AML-193 (cell line): ENCODE data around the gene SPTBN1.

Source experiments
- DNase-seq, 2 experiments: peaks; one replicate each; lab custom pipeline; 2025; lab: John Stamatoyannopoulos, UW

SPTBN1 gene

GRCh38 chr2:54653572-54654204, 197.6 kb downstream of the SPTBN1 start:
- DNase-seq: no peak

GRCh38 chr2:54655046-54655809, 199.1 kb downstream of the SPTBN1 start:
- DNase-seq: no peak

GRCh38 chr2:54656863-54657262, 200.7 kb downstream of the SPTBN1 start:
- DNase-seq: no peak

GRCh38 chr2:54657664-54658083, 201.5 kb downstream of the SPTBN1 start:
- peak; percentile 17 to 39 for DNase-seq

- no peak for DNase-seq
These were observed 202.5 kb downstream of the SPTBN1 start for GRCh38 chr2:54658564-54659071.

- DNase-seq: no peak
These were observed 203.4 kb downstream of the SPTBN1 start for GRCh38 chr2:54659527-54659926.

- DNase-seq: no peak
These were observed 204.6 kb downstream of the SPTBN1 start for GRCh38 chr2:54660752-54661151.

GRCh38 chr2:54663424-54664030, 207.4 kb downstream of the SPTBN1 start:
- DNase-seq: no peak

- no peak for DNase-seq
These were observed 208.2 kb downstream of the SPTBN1 start for GRCh38 chr2:54664238-54664786.

- DNase-seq: peak; percentile 44 to 59
These were observed 209.3 kb downstream of the SPTBN1 start for GRCh38 chr2:54665436-54665856.

GRCh38 chr2:54666131-54666633, 210.1 kb downstream of the SPTBN1 start:
- DNase-seq: no peak

- DNase-seq: no peak
These were observed 210.6 kb downstream of the SPTBN1 start for GRCh38 chr2:54666634-54667265.

GRCh38 chr2:54667266-54667639, 211.1 kb downstream of the SPTBN1 start:
- DNase-seq: no peak

GRCh38 chr2:54667726-54668650, 211.9 kb downstream of the SPTBN1 start:
- DNase-seq: no peak

- no peak for DNase-seq
These were observed 212.6 kb downstream of the SPTBN1 start for GRCh38 chr2:54668711-54669110.

GRCh38 chr2:54669677-54670484, 213.8 kb downstream of the SPTBN1 start:
- DNase-seq: peak; percentile 66 to 77

- no peak for DNase-seq
These were observed 214.4 kb downstream of the SPTBN1 start for GRCh38 chr2:54670485-54671009.

- no peak for DNase-seq
These were observed 214.9 kb downstream of the SPTBN1 start for GRCh38 chr2:54671010-54671409.

GRCh38 chr2:54671875-54672589, 215.9 kb downstream of the SPTBN1 start:
- no peak for DNase-seq
